HCT116 (cell line): ENCODE data around the gene ADAM19. TPM values are rescaled to one million over a fixed set of nuclear protein-coding genes. Genes with fewer than 3 reads are reported as not detected.

Source experiments
- ATAC-seq: fragments of 200-7000 bp; cut with Tn5 transposase; 2 replicates; pipeline ENCODE4 v1.9.1; 2020; ENCODE audit warnings: mild to moderate bottlenecking, moderate library complexity
- BruUV-seq: library from RNA; stranded (reverse); fragments of 400-500 nt; replicated peaks from 2 replicates; lab custom pipeline; 2021; lab: Mats Ljungman, UMichigan
- CTCF ChIA-PET: fragments of 300-600 bp; sonication (Branson Sonifier 250); formaldehyde crosslinking; loops from one replicate; lab custom pipeline; 2021; ENCODE audit warnings: antibody characterized with exemption; lab: Charles Lee
- POLR2A ChIA-PET: fragments of 300-600, 350-600 bp; sonication (Branson Sonifier 250); formaldehyde crosslinking; loops from one replicate; lab custom pipeline; 2021; ENCODE audit warnings: antibody characterized with exemption; lab: Charles Lee
- RAD21 ChIA-PET, 2 experiments: fragments of 300-600 bp; sonication (Branson Sonifier 250); formaldehyde crosslinking; loops; one replicate each; lab custom pipeline; 2023; ENCODE audit warnings: low total read pairs in 2 of 2; ENCODE audit not compliant: uncharacterized antibody in 2 of 2, unreplicated experiment in 2 of 2, low non-redundant PET in 1 of 2; lab: Charles Lee
- DNase-seq: peaks from one replicate; pipeline ENCODE4 v3.0.0-alpha.2; 2010; ENCODE audit warnings: low read depth, low spot score
- H2AFZ ChIP-seq: fragments of 200-600 bp; shearing (Covaris generic), sonication (generic); 2 replicates; pipeline ENCODE4 v1.6.1; 2017; ENCODE audit warnings: low read depth, mixed run types, mixed read lengths, antibody characterized with exemption, low read length; ENCODE audit not compliant: poor library complexity, severe bottlenecking
- H3K27ac ChIP-seq: 2 replicates; pipeline ENCODE4 v1.5.1; 2012; ENCODE audit warnings: low read depth, low read length
- H3K27me3 ChIP-seq: fragments of 200-600 bp; sonication (generic); 2 replicates; pipeline ENCODE4 v1.6.1; 2016; ENCODE audit warnings: mixed run types, low read length, mixed read lengths; ENCODE audit not compliant: insufficient read depth
- H3K36me3 ChIP-seq, 2 experiments: fragments of 200-500 bp in 1 of 2; fragments of 200-600 bp in 1 of 2; sonication (Bioruptor generic) in 1 of 2; sonication (generic) in 1 of 2; 2 replicates each; pipeline versions ENCODE4 v1.5.1 to v1.6.1; 2014 to 2016; ENCODE audit warnings: low read length in 2 of 2, inconsistent platforms in 1 of 2, mixed read lengths in 1 of 2, mixed run types in 1 of 2; ENCODE audit not compliant: insufficient read depth in 2 of 2, control insufficient read depth in 1 of 2
- H3K4me1 ChIP-seq, 2 experiments: fragments of 200-600 bp in 1 of 2; sonication (generic) in 1 of 2; 2 replicates each; pipeline versions ENCODE4 v1.5.1 to v1.6.1; 2012 to 2017; ENCODE audit warnings: low read length in 2 of 2, inconsistent platforms in 1 of 2, mild to moderate bottlenecking in 1 of 2, mixed read lengths in 1 of 2, mixed run types in 1 of 2, moderate library complexity in 1 of 2; ENCODE audit not compliant: insufficient read depth in 2 of 2, control insufficient read depth in 1 of 2
- H3K4me2 ChIP-seq: fragments of 200-600 bp; sonication (generic); 2 replicates; pipeline ENCODE4 v1.6.1; 2017; ENCODE audit warnings: mixed run types, low read length, mixed read lengths
- H3K4me3 ChIP-seq, 2 experiments: fragments of 200-600 bp in 1 of 2; sonication (generic) in 1 of 2; replicated peaks in 1 of 2; 2 replicates each; pipeline ENCODE4 v1.5.1; 2011 to 2016; ENCODE audit warnings: low read length in 2 of 2, control low read depth in 1 of 2, low read depth in 1 of 2, mild to moderate bottlenecking in 1 of 2, mixed read lengths in 1 of 2, mixed run types in 1 of 2
- H3K79me2 ChIP-seq: fragments of 200-600 bp; sonication (generic); 2 replicates; pipeline ENCODE4 v1.6.1; 2017; ENCODE audit warnings: mild to moderate bottlenecking, mixed run types, low read length, moderate library complexity, mixed read lengths; ENCODE audit not compliant: insufficient read depth
- H3K9ac ChIP-seq: fragments of 200-600 bp; sonication (generic); 2 replicates; pipeline ENCODE4 v1.6.1; 2016; ENCODE audit warnings: low read length, mixed read lengths
- H3K9me2 ChIP-seq: fragments of 200-600 bp; sonication (generic), shearing (Covaris generic); 2 replicates; pipeline ENCODE4 v1.6.1; 2017; ENCODE audit warnings: mixed run types, mild to moderate bottlenecking, moderate library complexity; ENCODE audit not compliant: insufficient read depth
- H3K9me3 ChIP-seq, 2 experiments: fragments of 200-500 bp in 1 of 2; fragments of 200-600 bp in 1 of 2; sonication (Bioruptor generic) in 1 of 2; sonication (generic) in 1 of 2; 2 replicates each; pipeline ENCODE4 v1.6.1; 2014 to 2017; ENCODE audit warnings: low read length in 2 of 2, mixed read lengths in 2 of 2, inconsistent platforms in 1 of 2, low read depth in 1 of 2, mild to moderate bottlenecking in 1 of 2, mixed run types in 1 of 2, moderate library complexity in 1 of 2; ENCODE audit not compliant: control insufficient read depth in 1 of 2, insufficient read depth in 1 of 2
- H4K20me1 ChIP-seq: fragments of 200-600 bp; sonication (generic), shearing (Covaris generic); 2 replicates; pipeline ENCODE4 v1.6.1; 2017; ENCODE audit warnings: mixed run types, mild to moderate bottlenecking, moderate library complexity; ENCODE audit not compliant: insufficient read depth
- CBX3 ChIP-seq: IDR thresholded peaks from 2 replicates; pipeline ENCODE4 v1.6.1; 2012; ENCODE audit warnings: low read depth
- CEBPB ChIP-seq: IDR thresholded peaks from 2 replicates; pipeline ENCODE4 v1.6.1; 2012; ENCODE audit warnings: low read depth
- EGR1 ChIP-seq: IDR thresholded peaks from 2 replicates; pipeline ENCODE4 v1.6.1; 2012; ENCODE audit warnings: low read depth
- EZH2 ChIP-seq: fragments of 200-600 bp; sonication (generic); IDR thresholded peaks from 2 replicates; pipeline ENCODE4 v1.6.1; 2017; ENCODE audit warnings: antibody characterized with exemption, mixed run types
- EZH2phosphoT487 ChIP-seq: fragments of 200-600 bp; IDR thresholded peaks from 2 replicates; pipeline ENCODE4 v1.6.1; 2018; ENCODE audit warnings: antibody characterized with exemption, borderline replicate concordance
- FOSL1 ChIP-seq: IDR thresholded peaks from 2 replicates; pipeline ENCODE4 v1.6.1; 2012; ENCODE audit warnings: low read depth
- JUND ChIP-seq: IDR thresholded peaks from 2 replicates; pipeline ENCODE4 v1.6.1; 2012
- MAX ChIP-seq: IDR thresholded peaks from 2 replicates; pipeline ENCODE4 v1.6.1; 2012
- POLR2A ChIP-seq: IDR thresholded peaks from 2 replicates; pipeline ENCODE4 v1.7.0; 2011; ENCODE audit warnings: borderline replicate concordance; ENCODE audit not compliant: insufficient read depth, insufficient read length; ENCODE audit errors: extremely low read depth
- POLR2AphosphoS5 ChIP-seq: IDR thresholded peaks from 2 replicates; pipeline ENCODE4 v1.6.1; 2011; ENCODE audit warnings: mild to moderate bottlenecking, low read depth, low read length, moderate library complexity
- RAD21 ChIP-seq: IDR thresholded peaks from 2 replicates; pipeline ENCODE4 v1.6.1; 2012; ENCODE audit warnings: low read depth, mild to moderate bottlenecking
- SIN3A ChIP-seq: IDR thresholded peaks from 2 replicates; pipeline ENCODE4 v1.6.1; 2012; ENCODE audit warnings: low read depth
- SP1 ChIP-seq: IDR thresholded peaks from 2 replicates; pipeline ENCODE4 v1.6.1; 2012; ENCODE audit warnings: low read depth
- TCF7L2 ChIP-seq: IDR thresholded peaks from 2 replicates; pipeline ENCODE4 v1.7.0; 2011; ENCODE audit warnings: borderline replicate concordance, inconsistent platforms; ENCODE audit not compliant: insufficient read depth, insufficient read length; ENCODE audit errors: extremely low read depth
- YY1 ChIP-seq: IDR thresholded peaks from 2 replicates; pipeline ENCODE4 v1.6.1; 2011; ENCODE audit warnings: low read length, low read depth, moderate library complexity, mild to moderate bottlenecking; ENCODE audit not compliant: insufficient replicate concordance; ENCODE audit errors: extremely low read depth
- ZBTB33 ChIP-seq: IDR thresholded peaks from 2 replicates; pipeline ENCODE4 v1.6.1; 2011; ENCODE audit warnings: mild to moderate bottlenecking, low read length, moderate library complexity; ENCODE audit not compliant: insufficient replicate concordance; ENCODE audit errors: extremely low read depth
- ZFX ChIP-seq: fragments of 450-650 bp; IDR thresholded peaks from 2 replicates; pipeline ENCODE4 v1.6.1; 2017
- ZNF274 ChIP-seq: fragments of 200-500 bp; sonication (Bioruptor generic); IDR thresholded peaks from 2 replicates; pipeline ENCODE4 v1.6.1; 2014; ENCODE audit warnings: mild to moderate bottlenecking, low read depth, low read length, inconsistent platforms
- intact Hi-C: fragments of 100-400 bp; cut with micrococcal nuclease; formaldehyde crosslinking; loops from 2 replicates; pipeline ENCODE4 v1.10.0; 2022
- total RNA-seq: library from RNA; stranded (reverse); gene quantifications from one replicate; pipeline ENCODE4 v1.2.1, GENCODE V29; 2021; ENCODE audit not compliant: unreplicated experiment
- TF ChIP-seq, protein P1 (sequence below): IDR thresholded peaks from 2 replicates; pipeline ENCODE4 v1.6.1; 2012

Gene ADAM19
- total RNA-seq, 1 experiment from 2014 or later = 77.3 TPM

DNA sequence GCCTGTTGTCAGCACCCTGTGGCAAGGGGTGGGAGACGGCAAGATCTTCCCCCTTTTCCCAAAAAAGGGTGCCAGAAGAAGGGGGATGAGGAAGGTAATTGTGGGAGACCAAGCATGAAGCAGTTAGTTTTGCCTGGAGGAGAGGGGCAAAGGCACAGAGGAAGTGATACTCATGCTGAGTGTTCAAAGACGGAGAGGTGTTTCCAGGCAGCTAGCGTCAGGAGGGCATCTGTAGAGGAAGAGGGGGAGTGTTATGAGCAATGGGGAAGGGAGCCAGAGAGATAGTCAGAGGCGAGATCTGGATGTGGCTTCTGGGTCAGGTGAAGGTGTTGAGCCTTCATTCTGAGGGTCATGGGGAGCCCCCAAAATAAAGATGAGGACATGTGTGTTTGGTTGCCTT is 26.9 kb upstream of the ADAM19 start:
- intact Hi-C loops = no loop called here
- POLR2A ChIA-PET = no interaction called here
- CTCF ChIA-PET = no interaction called here
- Histone ChIP-seq H3K9me2 (no peaks in the 10 kb centered on the region), H3K27ac (peak overlapping the region; percentile 81), H4K20me1 (no peaks in the 10 kb centered on the region), H3K9ac (0 out of 2 replicates have a peak overlapping the region, but pooled peaks have one; percentile 3), H3K9me3 (no peaks in the 10 kb centered on the region), H3K79me2 (no peaks in the 10 kb centered on the region), H3K4me2 (peak overlapping the region; percentile 77), H3K4me3 (no peak overlapping the region), H3K36me3 (no peaks in the 10 kb centered on the region), H3K4me1 (peaks cover 38 to 70% of the 10 kb centered on the region in 2 experiments), H3K27me3 (no peaks in the 10 kb centered on the region), H2AFZ (peak overlapping the region; percentile 66)
- no peak for DNase-seq
- BruUV-seq = no TSS peak
- RAD21 ChIA-PET = no interaction called here
- TF ChIP-seq POLR2AphosphoS5 = no peak
- no peak for TF ChIP-seq POLR2A
- no peak for TF ChIP-seq TCF7L2
- TF ChIP-seq JUND = no peak
- TF ChIP-seq, protein P1, sequence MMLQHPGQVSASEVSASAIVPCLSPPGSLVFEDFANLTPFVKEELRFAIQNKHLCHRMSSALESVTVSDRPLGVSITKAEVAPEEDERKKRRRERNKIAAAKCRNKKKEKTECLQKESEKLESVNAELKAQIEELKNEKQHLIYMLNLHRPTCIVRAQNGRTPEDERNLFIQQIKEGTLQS = no peak
- TF ChIP-seq MAX = no peak
- no peak for TF ChIP-seq CBX3
- no peak for TF ChIP-seq RAD21
- ATAC-seq = no peak

DNA sequence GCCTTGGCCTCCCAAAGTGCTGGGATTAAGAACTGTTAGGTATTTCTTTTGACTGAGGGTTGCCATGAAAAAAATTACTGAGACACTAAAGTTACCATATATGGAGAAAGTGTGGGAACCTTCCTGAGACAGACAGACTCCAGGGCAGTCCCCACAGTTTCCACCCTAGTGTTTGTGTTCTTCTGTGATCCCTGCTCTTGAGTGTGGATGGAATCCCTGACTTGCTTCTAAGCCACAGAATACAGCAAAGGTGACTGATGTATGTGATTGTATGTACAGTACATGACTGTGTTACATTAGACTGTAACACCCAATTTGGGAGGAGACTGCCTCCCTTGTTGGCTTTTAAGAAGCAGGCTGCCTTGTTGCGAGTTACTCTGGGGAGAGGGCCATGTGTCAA is 24.7 kb upstream of the ADAM19 start:
- no peaks in the 10 kb centered on the region for H3K79me2 ChIP-seq
- RAD21 ChIA-PET = no interaction called here
- H3K9me2 ChIP-seq = no peaks in the 10 kb centered on the region
- TF ChIP-seq CBX3 (no peak), ZNF274 (no peak), ZFX (no peak), MAX (no peak), FOSL1 (no peak), EZH2phosphoT487 (no peak), CEBPB (no peak), YY1 (no peak), ZBTB33 (no peak), EGR1 (no peak), POLR2A (no peak), SIN3A (no peak), EZH2 (no peak), POLR2AphosphoS5 (no peak), SP1 (no peak)
- TF ChIP-seq, protein P1 = no peak
- POLR2A ChIA-PET = no interaction called here
- H4K20me1 ChIP-seq = no peaks in the 10 kb centered on the region
- no peak overlapping the region for H3K4me3 ChIP-seq
- H3K36me3 ChIP-seq = no peaks in the 10 kb centered on the region
- intact Hi-C loops = no loop called here
- DNase-seq (no peak), ATAC-seq (no peak)
- CTCF ChIA-PET = no interaction called here
- H3K9me3 ChIP-seq = no peaks in the 10 kb centered on the region
- H3K9ac ChIP-seq = no peak overlapping the region
- H3K27ac ChIP-seq = no peak overlapping the region
- peak overlapping the region; percentile 12 for H2AFZ ChIP-seq
- no peaks in the 10 kb centered on the region for H3K27me3 ChIP-seq
- no peak overlapping the region for H3K4me2 ChIP-seq
- peaks cover 25 to 48% of the 10 kb centered on the region in 2 experiments for H3K4me1 ChIP-seq
- no TSS peak for BruUV-seq
